ENCODE results near the gene REX1BD. TPM values are rescaled to one million over a fixed set of nuclear protein-coding genes. Genes with fewer than 3 reads are reported as not detected.

The REX1BD gene
- total and polyA plus RNA-seq, 2 of the 13 experiments (the other 11 are each of a cell fraction or from before 2014, with no cell fraction given): 7.5 to 25.4 TPM

- H3K4me2 ChIP-seq (ENCODE audit: low read depth, low read length): peak within 1 kb of the TSS; percentile 97
- H3K4me3 ChIP-seq (replicated peaks in 1 of 3; ENCODE audit: insufficient read depth in 1 of 3, low read depth in 2 of 3, low read length in 3 of 3): peak within 1 kb of the TSS; percentile 65 to 90 (median 81)
- no peaks in the 10 kb centered on the region; a peak in 1 of 5 replicates for H3K27me3 ChIP-seq (ENCODE audit: control insufficient read depth in 1 of 2, insufficient read depth in 2 of 2, low read length in 2 of 2)
- no peak within 1 kb of the TSS for H3K27ac ChIP-seq (ENCODE audit: extremely low read length, insufficient read depth, low read length)
- FAIRE-seq (no peak), DNase-seq (ENCODE audit: low spot score) (peak; percentile 67), ATAC-seq (peak; percentile 97)
- peak within 1 kb of the TSS; percentile 74 for H3K9ac ChIP-seq (ENCODE audit: insufficient read depth, low read depth, low read length)
- 1% methylated on average over 25 of the region's 86 CpGs for WGBS (ENCODE audit: low lambda C conversion rate)
- in situ Hi-C loops (cut with HindIII; ENCODE audit: extremely low pct_ligation_motif_present, low pct_unique_long_range_greater_than_20kb) (no loop called here), intact Hi-C loops (cut with micrococcal nuclease; ENCODE audit: unreplicated experiment) (loop anchor here (2.0 kb wide), 1 partner anchor 14 kb away; the partner anchor contains the start of gene KXD1)
- POLR2A ChIA-PET: interaction anchor here (0.7 to 2.2 kb wide), 5 partner anchors 14 to 59 kb away, joined by 3 to 13 read pairs (median 4); partner anchors contain the start of genes KXD1 and REX1BD
- H3K79me2 ChIP-seq (ENCODE audit: insufficient read depth, low read length): peaks cover 9% of the 10 kb centered on the region
- CTCF ChIA-PET (ENCODE audit: low intra/inter-chr PET ratio, low total read pairs): no interaction called here
- H3K4me1 ChIP-seq (ENCODE audit: insufficient read depth, low read length): peaks cover 37% of the 10 kb centered on the region
- no peak within 1 kb of the TSS for H2AFZ ChIP-seq (ENCODE audit: low read length)
- peaks cover 5 to 16% of the 10 kb centered on the region in 2 experiments for H3K36me3 ChIP-seq (replicated peaks in 1 of 2; ENCODE audit: control insufficient read depth in 1 of 2, insufficient read depth in 2 of 2, low read length in 2 of 2)
- no TSS peak for BruUV-seq (replicated peaks)
- H4K20me1 ChIP-seq (ENCODE audit: insufficient read depth, low read length): no peaks in the 10 kb centered on the region
- no peaks in the 10 kb centered on the region for H3K9me3 ChIP-seq (ENCODE audit: low read length)
- TF ChIP-seq ZNF782 (CRISPR knock-in tag; IDR thresholded peaks at IDR 0.05; ENCODE audit: borderline replicate concordance) (no peak), TCF7L2 (IDR thresholded peaks at IDR 0.05; ENCODE audit: low read depth, low read length) (no peak), ISL2 (CRISPR knock-in tag; IDR thresholded peaks at IDR 0.05) (no peak), ZFX (CRISPR knock-in tag; IDR thresholded peaks at IDR 0.05; ENCODE audit: low read depth) (0 out of 2 replicates have a peak, but pooled peaks have one; percentile 4), ZNF547 (CRISPR knock-in tag; IDR thresholded peaks at IDR 0.05) (no peak), HDAC1 (CRISPR knock-in tag; IDR thresholded peaks at IDR 0.05) (0 out of 2 replicates have a peak, but pooled peaks have one; percentile 20), NFIC (IDR thresholded peaks at IDR 0.05; ENCODE audit: low read length) (no peak), ZBTB14 (CRISPR knock-in tag; IDR thresholded peaks at IDR 0.05) (no peak), PHF21A (CRISPR knock-in tag; IDR thresholded peaks at IDR 0.05) (no peak), ZNF468 (CRISPR knock-in tag; IDR thresholded peaks at IDR 0.05) (no peak), DRAP1 (CRISPR knock-in tag; IDR thresholded peaks at IDR 0.05) (0 out of 2 replicates have a peak, but pooled peaks have one; percentile 30), SP5 (CRISPR knock-in tag; IDR thresholded peaks at IDR 0.05; ENCODE audit: borderline replicate concordance, low read depth) (0 out of 2 replicates have a peak, but pooled peaks have one; percentile 19), ZC3H13 (CRISPR knock-in tag; IDR thresholded peaks at IDR 0.05) (no peak), GABPA (IDR thresholded peaks at IDR 0.05; ENCODE audit: low read depth, low read length) (peak; percentile 48; the same call in 1 of the 2 replicates), GABPA (CRISPR knock-in tag; IDR thresholded peaks at IDR 0.05; ENCODE audit: low read depth) (peak; percentile 48), RBFOX2 (IDR thresholded peaks at IDR 0.05; ENCODE audit: low read depth, low read length) (peak; percentile 40), SIN3A (IDR thresholded peaks at IDR 0.05; ENCODE audit: borderline replicate concordance, low read depth, low read length) (no peak), ZNF577 (CRISPR knock-in tag; IDR thresholded peaks at IDR 0.05; ENCODE audit: borderline replicate concordance, low read depth) (no peak), SPEN (CRISPR knock-in tag; IDR thresholded peaks at IDR 0.05; ENCODE audit: low read depth) (no peak), NR2F2 (IDR thresholded peaks at IDR 0.05; ENCODE audit: borderline replicate concordance, low read depth) (no peak), TEAD2 (CRISPR knock-in tag; IDR thresholded peaks at IDR 0.05) (no peak), SKI (IDR thresholded peaks at IDR 0.05; ENCODE audit: partially characterized antibody) (no peak), ARNT (IDR thresholded peaks at IDR 0.05) (no peak), ZNF740 (CRISPR knock-in tag; IDR thresholded peaks at IDR 0.05) (no peak), MYNN (CRISPR knock-in tag; IDR thresholded peaks at IDR 0.05; ENCODE audit: low read depth) (no peak)
Observed at GRCh38 chr19:18542941-18543813, 45.4 kb upstream of the REX1BD start, which contains the start of gene FKBP8. FKBP8 (minus strand) TSS chr19:18543573; CDS start chr19:18541970, 1,603 bp downstream.
